SJCRH30 (cell line): Measurements from ENCODE around the gene CGNL1. TPM values are rescaled to one million over a fixed set of nuclear protein-coding genes. Genes with fewer than 3 reads are reported as not detected.

Experiments
- DNase-seq, 2 experiments: peaks; one replicate each; pipeline ENCODE4 v3.0.0-alpha.2; 2015 to 2020
- H3K27ac ChIP-seq: fragments of 250-450 bp; sonication (Bioruptor Pico); 2 replicates; pipeline ENCODE4 v1.5.1; 2020; ENCODE audit warnings: mild to moderate bottlenecking, moderate library complexity
- H3K27me3 ChIP-seq: fragments of 250-450 bp; sonication (Bioruptor Pico); 2 replicates; pipeline ENCODE4 v1.5.1; 2020; ENCODE audit warnings: mild to moderate bottlenecking, moderate library complexity
- H3K36me3 ChIP-seq: fragments of 250-450 bp; sonication (Bioruptor Pico); 2 replicates; pipeline ENCODE4 v1.5.1; 2020; ENCODE audit warnings: mild to moderate bottlenecking, moderate library complexity
- H3K4me1 ChIP-seq: fragments of 250-450 bp; sonication (Bioruptor Pico); 2 replicates; pipeline ENCODE4 v1.5.1; 2020; ENCODE audit warnings: mild to moderate bottlenecking, moderate library complexity
- H3K4me3 ChIP-seq: fragments of 250-450 bp; sonication (Bioruptor Pico); 2 replicates; pipeline ENCODE4 v1.5.1; 2020; ENCODE audit warnings: mild to moderate bottlenecking, moderate library complexity
- H3K9me3 ChIP-seq: fragments of 250-450 bp; sonication (Bioruptor Pico); replicated peaks from 2 replicates; pipeline ENCODE4 v1.5.1; 2020; ENCODE audit warnings: mild to moderate bottlenecking, moderate library complexity
- total RNA-seq: library from RNA; depleted of rRNA; stranded (reverse); fragments of >200 nt; shearing (Covaris generic); gene quantifications from 2 replicates; pipeline ENCODE4 v1.2.3, GENCODE V29; 2014

CGNL1 gene
- total RNA-seq, 1 experiment from 2014 or later, result 5.5 TPM

DNA sequence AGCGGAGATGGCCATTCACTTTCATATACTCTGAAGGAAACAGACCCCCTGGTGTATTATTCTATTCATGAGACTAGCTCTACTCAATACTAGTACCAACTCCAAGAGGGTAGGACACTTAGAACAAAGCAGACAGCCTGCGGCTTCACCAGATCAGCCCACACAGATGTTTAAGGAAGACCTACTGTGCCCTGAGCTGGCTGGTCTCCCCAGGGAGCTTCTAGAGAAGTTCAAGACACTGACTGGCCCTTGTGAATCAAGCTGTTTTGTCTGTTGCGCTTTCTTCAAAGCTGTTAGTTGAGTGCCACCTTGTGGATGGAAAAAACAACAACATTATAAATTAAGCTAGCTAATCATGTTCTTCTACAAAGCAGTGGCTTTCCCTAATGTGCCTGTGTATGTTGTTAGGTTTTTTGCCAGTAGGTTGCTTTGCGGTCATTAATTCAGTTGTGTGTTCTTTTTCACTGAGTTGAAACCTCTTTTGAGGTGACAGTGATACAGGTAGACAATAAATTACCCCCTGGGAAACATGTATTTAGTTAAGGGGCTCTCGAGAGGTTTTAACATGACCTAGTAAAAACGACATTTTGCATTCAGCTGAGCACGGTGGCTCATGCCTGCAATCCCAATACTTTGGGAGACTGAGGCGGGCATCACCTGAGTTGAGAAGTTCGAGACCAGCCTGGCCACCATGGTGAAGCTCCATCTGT is 151.2 kb downstream of the CGNL1 start:
- peak; percentile 74 to 91 for DNase-seq
- Histone ChIP-seq H3K27ac (no peak overlapping the region), H3K9me3 (no peaks in the 10 kb centered on the region; the same call in 1 of the 2 replicates), H3K27me3 (no peaks in the 10 kb centered on the region), H3K4me3 (no peak overlapping the region), H3K4me1 (peaks cover 7% of the 10 kb centered on the region; the same call in 1 of the 2 replicates), H3K36me3 (no peaks in the 10 kb centered on the region)

DNA sequence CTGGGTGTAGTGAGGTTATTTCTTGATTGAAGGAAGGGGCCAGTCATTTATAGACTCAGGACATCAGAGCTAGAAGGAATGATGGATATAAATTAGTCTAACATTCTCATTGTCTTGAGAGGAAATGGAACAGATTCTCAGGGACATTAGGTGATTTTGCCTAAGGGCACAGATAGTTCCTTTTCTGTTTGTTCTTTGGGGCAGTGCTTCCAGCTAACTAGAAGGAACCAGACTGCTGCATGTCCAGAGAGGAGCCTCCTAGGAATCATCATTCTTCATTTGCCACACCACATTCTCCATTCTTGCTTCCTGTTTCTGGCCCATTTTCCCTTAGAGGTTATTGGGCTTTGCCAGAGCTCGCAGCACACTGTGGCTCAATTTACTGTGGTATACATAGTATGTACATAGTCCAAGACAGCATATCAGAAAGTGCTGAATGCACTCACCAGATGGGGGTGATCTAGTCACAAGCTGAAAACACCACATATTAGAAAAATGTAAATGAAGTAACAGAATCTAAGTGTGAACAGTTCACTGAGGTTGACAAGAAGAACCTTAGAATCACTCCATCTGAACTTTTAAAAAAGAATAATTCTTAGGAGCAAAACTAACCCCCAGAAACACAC is 152.7 kb downstream of the CGNL1 start:
- no peaks in the 10 kb centered on the region for H3K9me3 ChIP-seq
- no peak for DNase-seq
- no peaks in the 10 kb centered on the region for H3K36me3 ChIP-seq
- no peak overlapping the region for H3K4me3 ChIP-seq
- peaks cover 7% of the 10 kb centered on the region; the same call in 1 of the 2 replicates for H3K4me1 ChIP-seq
- H3K27ac ChIP-seq, result no peak overlapping the region
- H3K27me3 ChIP-seq, result no peaks in the 10 kb centered on the region

DNA sequence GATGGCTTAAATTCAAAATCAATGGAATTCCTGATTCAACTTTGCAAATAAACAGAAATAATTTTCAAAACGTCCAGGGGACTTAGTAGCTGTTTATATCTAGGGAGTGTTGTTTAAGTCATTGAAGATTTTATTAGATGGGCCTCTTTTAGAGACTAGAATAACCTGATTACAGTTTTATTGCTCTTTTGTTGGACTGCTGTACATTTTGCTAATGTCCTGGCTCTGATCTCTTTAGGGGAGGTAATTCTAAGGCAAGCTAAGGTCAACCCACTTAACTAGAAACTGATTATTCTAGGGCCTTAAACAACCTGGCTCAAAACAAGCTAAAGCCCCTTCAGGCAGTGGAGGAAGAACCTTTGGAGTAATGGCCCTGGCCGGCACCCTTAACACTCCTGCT is 153.4 kb downstream of the CGNL1 start:
- DNase-seq, result no peak
- Histone ChIP-seq H3K9me3 (no peaks in the 10 kb centered on the region), H3K4me3 (no peak overlapping the region), H3K4me1 (peaks cover 7% of the 10 kb centered on the region; the same call in 1 of the 2 replicates), H3K27me3 (no peaks in the 10 kb centered on the region), H3K36me3 (no peaks in the 10 kb centered on the region), H3K27ac (no peak overlapping the region)

DNA sequence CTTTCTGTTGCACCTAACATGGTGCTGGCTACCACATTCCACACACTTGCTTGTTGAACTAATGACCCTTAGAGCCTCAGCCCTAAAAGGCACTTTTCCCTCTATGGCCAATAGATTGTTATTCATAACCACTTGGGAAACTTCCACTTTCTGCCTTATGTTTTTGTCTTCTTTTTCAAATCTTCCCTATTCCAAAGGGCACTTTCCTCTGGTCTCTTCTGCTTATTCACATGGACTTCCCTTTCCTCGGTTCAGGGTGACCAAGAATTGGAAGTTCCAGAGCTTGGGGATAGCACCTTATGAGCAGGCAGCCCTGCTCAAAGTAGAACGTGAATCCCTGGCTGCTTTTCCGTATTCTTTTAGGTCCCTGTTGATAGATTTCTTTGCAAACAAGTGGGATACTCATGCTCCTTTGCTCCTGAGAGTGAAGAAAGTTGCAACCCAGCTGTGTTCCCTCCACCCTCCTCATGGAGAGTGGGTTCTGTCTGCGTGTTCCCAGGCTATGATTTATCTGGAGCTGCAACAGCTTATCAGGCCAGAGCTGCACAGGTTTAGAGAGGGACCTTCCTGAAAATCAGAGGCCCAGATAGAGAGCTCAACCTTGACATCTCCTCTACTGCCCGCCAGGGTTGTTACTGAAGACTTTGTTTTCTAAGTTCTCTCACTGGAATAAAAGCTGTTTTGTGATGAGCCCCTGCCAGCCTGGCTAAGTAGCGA is 156.6 kb downstream of the CGNL1 start:
- Histone ChIP-seq H3K27ac (no peak overlapping the region), H3K27me3 (no peaks in the 10 kb centered on the region), H3K36me3 (no peaks in the 10 kb centered on the region), H3K9me3 (0 out of 2 replicates have a peak, but pooled peaks cover 3% of the 10 kb centered on the region), H3K4me3 (no peak overlapping the region), H3K4me1 (peaks cover 15% of the 10 kb centered on the region)
- no peak for DNase-seq

DNA sequence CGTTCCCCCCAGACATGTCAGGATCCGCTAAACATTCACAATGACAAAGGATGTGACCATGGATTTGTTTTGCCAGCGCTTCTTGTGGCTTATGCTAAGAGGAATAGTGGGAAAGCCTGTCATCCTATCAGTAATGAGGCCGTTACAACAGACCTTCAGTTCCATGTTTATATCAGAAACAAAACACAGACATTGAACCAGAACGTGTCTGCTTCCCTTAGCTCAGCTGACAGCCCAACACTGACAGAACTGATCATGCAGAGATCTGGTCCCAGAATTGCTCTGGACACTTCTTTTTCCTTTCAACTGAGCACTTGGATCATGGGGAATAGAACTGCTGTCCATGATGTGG is 157.1 kb downstream of the CGNL1 start:
- peaks cover 21% of the 10 kb centered on the region for H3K4me1 ChIP-seq
- 0 out of 2 replicates have a peak, but pooled peaks cover 3% of the 10 kb centered on the region for H3K9me3 ChIP-seq
- DNase-seq, result no peak

DNA sequence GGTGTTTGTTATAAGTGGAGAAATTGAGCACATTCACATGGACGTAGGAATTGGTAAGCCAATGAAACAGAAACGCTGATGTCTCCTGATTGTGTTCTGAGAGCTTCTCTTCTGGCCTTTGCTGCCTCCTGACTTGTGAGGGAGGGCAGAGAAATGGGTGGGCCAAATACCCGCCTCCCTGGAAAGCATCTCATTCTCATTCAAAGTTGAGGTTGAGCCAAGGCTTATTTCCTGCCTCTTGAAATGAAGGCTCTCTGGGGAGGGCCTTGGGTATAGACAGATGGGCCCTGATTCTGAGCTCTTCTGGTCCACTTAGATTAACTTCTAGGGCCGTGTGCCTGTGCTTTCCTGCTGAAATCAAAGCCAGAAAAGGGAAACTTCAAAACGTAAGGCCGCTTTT is 158.0 kb downstream of the CGNL1 start:
- Histone ChIP-seq H3K4me1 (peaks cover 29% of the 10 kb centered on the region), H3K27ac (no peak overlapping the region), H3K36me3 (no peaks in the 10 kb centered on the region), H3K4me3 (no peak overlapping the region), H3K9me3 (0 out of 2 replicates have a peak, but pooled peaks cover 3% of the 10 kb centered on the region), H3K27me3 (no peaks in the 10 kb centered on the region)
- no peak for DNase-seq

More for the DNA sequence above, 157.1 kb downstream of the CGNL1 start:
- H3K27me3 ChIP-seq, result no peaks in the 10 kb centered on the region
- H3K27ac ChIP-seq, result no peak overlapping the region
- H3K4me3 ChIP-seq, result no peak overlapping the region
- H3K36me3 ChIP-seq, result no peaks in the 10 kb centered on the region

DNA sequence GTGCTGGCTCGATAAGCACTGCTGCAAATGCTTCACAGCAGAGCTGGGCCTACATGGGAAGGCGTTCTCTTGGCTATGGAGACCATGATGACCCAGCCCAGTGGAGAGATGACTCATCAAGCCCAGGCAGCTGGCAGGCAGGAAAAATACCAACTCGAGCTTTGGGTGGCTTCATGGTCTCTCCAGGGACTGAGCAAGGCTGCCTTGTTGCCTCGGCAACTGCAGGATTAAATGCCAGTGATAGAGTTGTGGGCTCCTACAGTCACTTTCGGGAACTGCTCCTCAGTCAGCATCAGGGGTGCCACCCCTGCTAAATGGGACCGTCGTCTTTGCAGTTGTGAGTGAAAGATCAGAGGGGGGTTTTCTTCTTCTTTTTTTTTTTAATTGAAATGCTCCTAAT is 160.8 kb downstream of the CGNL1 start:
- peak; percentile 92 to 94 for DNase-seq
- Histone ChIP-seq H3K27ac (peak overlapping the region; percentile 27; the same call in 1 of the 2 replicates), H3K4me1 (peaks cover 38% of the 10 kb centered on the region), H3K27me3 (no peaks in the 10 kb centered on the region), H3K36me3 (no peaks in the 10 kb centered on the region), H3K9me3 (0 out of 2 replicates have a peak, but pooled peaks cover 3% of the 10 kb centered on the region), H3K4me3 (no peak overlapping the region)

DNA sequence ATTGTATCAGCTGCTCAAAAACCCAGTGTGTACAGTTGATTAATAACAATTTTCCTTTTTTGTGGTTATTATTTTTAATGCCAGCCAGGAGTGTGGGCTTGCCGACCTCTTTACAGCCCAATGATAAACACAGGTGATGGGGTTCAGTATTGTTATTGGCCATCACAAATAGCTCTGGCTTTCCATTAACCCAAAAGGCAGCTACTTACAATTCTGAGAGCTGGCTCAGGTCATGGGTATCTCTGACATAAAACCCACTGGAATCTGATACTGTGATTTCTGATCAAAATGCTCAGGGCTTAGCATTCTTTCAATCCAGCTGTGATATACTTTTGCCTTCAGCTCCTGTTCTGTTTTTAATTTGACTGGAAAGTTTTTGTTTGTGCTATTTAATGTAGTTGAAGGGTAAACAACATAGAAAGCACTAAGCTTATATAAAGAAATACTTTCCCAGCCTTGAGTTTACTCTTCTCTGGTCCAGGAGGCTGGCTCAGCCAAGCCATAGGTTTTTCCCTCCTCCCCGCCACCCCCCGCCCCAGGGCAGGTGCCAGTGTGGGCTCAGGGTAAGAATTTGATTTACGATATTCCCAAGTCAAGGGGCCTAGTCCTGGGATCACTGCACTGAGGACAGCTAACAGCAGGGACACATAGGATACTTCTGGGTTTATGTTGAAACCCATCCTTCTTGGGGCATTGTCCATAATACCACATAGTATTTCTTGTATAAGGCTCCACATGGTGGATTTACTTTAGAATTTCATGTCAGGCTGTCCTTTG is 161.4 kb downstream of the CGNL1 start:
- peaks cover 34% of the 10 kb centered on the region for H3K4me1 ChIP-seq
- H3K27ac ChIP-seq, result no peak overlapping the region
- no peaks in the 10 kb centered on the region for H3K27me3 ChIP-seq
- 0 out of 2 replicates have a peak, but pooled peaks cover 3% of the 10 kb centered on the region for H3K9me3 ChIP-seq
- no peak for DNase-seq
- H3K4me3 ChIP-seq, result no peak overlapping the region
- no peaks in the 10 kb centered on the region for H3K36me3 ChIP-seq

DNA sequence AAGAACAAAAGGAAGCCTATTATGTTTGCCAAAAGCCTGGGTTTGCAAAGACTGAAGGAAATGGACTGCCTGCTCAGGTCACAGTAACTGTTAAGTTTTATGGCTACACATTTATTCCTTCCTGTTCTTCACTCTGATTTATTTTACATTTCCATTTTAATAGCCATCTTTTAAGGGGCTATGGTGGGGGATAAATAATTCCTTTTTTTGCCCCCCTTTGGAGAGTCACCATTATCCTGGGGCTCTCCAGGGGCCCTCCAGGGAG is 161.9 kb downstream of the CGNL1 start:
- DNase-seq, result no peak
- Histone ChIP-seq H3K4me3 (no peak overlapping the region), H3K36me3 (no peaks in the 10 kb centered on the region), H3K9me3 (0 out of 2 replicates have a peak, but pooled peaks cover 3% of the 10 kb centered on the region), H3K27me3 (no peaks in the 10 kb centered on the region), H3K27ac (no peak overlapping the region; the same call in 1 of the 2 replicates), H3K4me1 (peaks cover 34% of the 10 kb centered on the region)

DNA sequence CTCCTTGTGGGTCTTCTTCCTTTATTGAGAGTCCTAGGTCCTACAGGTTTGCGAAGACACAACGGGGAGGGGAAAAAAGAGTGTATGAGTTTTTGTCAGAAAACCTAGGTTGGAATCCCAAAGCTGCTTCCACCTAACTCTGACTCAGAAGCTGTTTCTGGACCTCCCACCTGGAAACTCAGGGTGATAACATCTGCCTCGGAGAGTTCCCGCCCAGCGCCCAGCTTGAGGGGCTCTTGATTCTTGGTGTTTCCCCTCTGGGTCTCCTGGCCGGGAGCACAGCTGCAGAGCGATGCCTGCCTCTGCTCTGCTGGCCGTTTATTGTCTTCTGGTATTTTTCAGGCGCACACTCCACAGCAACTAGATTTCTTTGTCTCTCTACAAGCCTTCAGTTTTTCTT is 162.5 kb downstream of the CGNL1 start:
- H3K27ac ChIP-seq, result peak overlapping the region; percentile 19; the same call in 1 of the 2 replicates
- H3K4me1 ChIP-seq, result peaks cover 34% of the 10 kb centered on the region
- no peak overlapping the region for H3K4me3 ChIP-seq
- 0 out of 2 replicates have a peak, but pooled peaks cover 3% of the 10 kb centered on the region for H3K9me3 ChIP-seq
- no peaks in the 10 kb centered on the region for H3K27me3 ChIP-seq
- no peaks in the 10 kb centered on the region for H3K36me3 ChIP-seq
- DNase-seq, result peak; percentile 57 to 60

DNA sequence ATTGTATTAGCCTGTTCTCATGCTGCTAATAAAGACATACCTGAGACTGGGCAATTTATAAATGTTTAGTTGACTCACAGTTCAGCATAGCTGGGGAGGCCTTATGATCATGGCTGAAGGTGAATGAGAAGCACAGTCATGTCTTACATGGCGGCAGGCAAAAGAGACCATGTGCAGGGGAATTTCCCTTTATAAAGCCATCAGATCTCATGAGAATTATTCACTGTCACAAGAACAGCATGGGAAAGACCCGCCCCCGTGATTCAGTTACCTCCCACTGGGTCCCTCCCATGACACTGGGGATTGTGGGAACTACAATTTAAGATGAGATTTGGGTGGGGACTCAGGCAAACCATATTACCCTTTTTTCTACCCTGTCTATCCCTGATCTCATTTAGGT is 163.9 kb downstream of the CGNL1 start:
- Histone ChIP-seq H3K27me3 (no peaks in the 10 kb centered on the region), H3K4me3 (no peak overlapping the region), H3K4me1 (peaks cover 34% of the 10 kb centered on the region), H3K36me3 (no peaks in the 10 kb centered on the region), H3K9me3 (0 out of 2 replicates have a peak, but pooled peaks cover 3% of the 10 kb centered on the region), H3K27ac (no peak overlapping the region)
- no peak for DNase-seq

DNA sequence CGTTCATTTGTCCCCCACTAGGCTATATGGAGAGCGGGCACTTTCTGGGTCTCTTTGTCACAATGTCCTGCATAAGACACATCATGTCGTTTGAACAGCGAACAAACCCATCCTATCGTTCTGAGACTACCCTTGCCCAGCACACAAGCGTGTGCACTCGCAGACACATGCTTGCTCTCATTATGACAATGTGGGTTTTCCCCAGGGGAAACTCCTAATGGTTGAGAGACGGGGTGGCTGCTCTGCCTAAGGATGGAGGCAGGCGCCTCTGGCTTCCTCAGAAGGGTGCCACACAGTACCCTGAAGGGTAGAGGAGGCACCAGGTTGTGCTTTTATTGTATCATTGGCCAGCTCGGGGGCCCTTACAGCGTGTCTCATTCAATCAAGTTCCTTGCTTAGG is 164.4 kb downstream of the CGNL1 start:
- Histone ChIP-seq H3K27ac (no peak overlapping the region), H3K9me3 (0 out of 2 replicates have a peak, but pooled peaks cover 3% of the 10 kb centered on the region), H3K4me1 (peaks cover 34% of the 10 kb centered on the region), H3K27me3 (no peaks in the 10 kb centered on the region), H3K4me3 (no peak overlapping the region), H3K36me3 (no peaks in the 10 kb centered on the region)
- DNase-seq, result no peak

DNA sequence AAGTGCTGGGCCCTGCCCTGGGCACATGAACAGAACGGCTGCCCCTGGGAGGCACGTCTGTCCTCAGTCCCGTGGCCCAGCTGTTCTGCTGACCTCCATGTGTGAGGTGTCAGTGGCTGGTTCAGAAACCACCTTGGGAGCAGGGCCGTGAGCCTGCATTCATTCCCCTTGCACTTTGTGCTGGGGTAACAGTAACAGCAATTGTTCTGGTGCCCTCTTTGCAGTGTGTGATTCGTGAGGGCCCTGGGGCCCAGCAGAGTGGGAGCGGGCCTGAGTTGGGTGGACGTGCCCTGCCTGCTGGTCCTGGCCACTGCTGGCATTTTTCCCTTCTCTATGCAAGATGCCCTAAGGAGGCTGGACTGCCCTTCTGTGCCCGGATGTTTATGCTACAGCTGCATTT is 165.0 kb downstream of the CGNL1 start:
- H3K36me3 ChIP-seq, result no peaks in the 10 kb centered on the region
- H3K4me3 ChIP-seq, result no peak overlapping the region
- 0 out of 2 replicates have a peak, but pooled peaks cover 2% of the 10 kb centered on the region for H3K9me3 ChIP-seq
- no peak overlapping the region for H3K27ac ChIP-seq
- H3K27me3 ChIP-seq, result no peaks in the 10 kb centered on the region
- DNase-seq, result no peak
- peaks cover 34% of the 10 kb centered on the region for H3K4me1 ChIP-seq

DNA sequence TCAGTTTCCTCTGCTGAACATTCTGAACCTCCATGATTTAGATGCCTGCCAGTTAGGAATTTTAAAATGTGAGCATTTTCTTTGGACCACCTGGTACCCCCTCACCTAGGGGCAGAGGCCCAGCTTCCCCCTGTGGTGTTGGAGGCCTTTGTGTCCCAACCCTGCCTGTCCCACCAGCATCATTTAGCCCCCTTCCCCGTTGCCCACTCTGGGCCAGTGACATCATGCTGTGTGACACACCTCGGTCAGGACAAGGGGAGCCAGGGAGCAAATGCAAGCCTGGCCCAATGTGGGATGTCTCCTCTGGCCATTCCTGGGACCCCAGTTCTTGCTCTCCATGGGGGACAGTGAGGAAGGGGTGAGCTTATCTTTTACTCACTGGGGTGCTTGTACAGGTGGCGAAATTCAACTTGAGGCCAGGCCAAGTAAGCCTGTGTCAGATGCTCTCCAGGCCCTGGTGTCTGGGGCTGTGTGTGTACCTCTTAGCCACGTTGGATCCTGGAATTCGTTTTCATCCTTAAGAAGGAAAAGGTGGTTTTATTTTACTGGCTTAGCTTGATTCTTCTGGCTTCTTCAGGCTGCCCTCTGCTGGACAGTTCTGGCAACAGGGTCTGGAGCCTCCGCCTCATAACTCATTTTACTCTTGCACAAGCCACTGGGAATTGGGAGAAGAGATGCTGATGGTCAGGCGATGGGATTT is 165.7 kb downstream of the CGNL1 start:
- Histone ChIP-seq H3K9me3 (no peaks in the 10 kb centered on the region), H3K4me1 (peaks cover 30% of the 10 kb centered on the region), H3K27ac (no peak overlapping the region), H3K27me3 (no peaks in the 10 kb centered on the region), H3K36me3 (no peaks in the 10 kb centered on the region), H3K4me3 (no peak overlapping the region)
- peak; percentile 69 to 84 for DNase-seq
